ENCODE results near the gene NPFF.

GRCh38 chr12:53502983-53503728 lies 4.1 kb downstream of the NPFF start:
- TF ChIP-seq EZH2 (IDR thresholded peaks at IDR 0.05; ENCODE audit: low read depth): no peak
- TF ChIP-seq CTCF (conservative IDR thresholded peaks at IDR 0.05): no peak

Measured in PC-9 (cell line).